HCT116 (cell line): ENCODE results near the gene ADGRG6.

Source experiments
- EZH2 ChIP-seq: fragments of 200-600 bp; sonication (generic); IDR thresholded peaks from 2 replicates; pipeline ENCODE4 v1.6.1; 2017; ENCODE audit warnings: antibody characterized with exemption, mixed run types
- EZH2phosphoT487 ChIP-seq: fragments of 200-600 bp; IDR thresholded peaks from 2 replicates; pipeline ENCODE4 v1.6.1; 2018; ENCODE audit warnings: antibody characterized with exemption, borderline replicate concordance
- FOSL1 ChIP-seq: IDR thresholded peaks from 2 replicates; pipeline ENCODE4 v1.6.1; 2012; ENCODE audit warnings: low read depth
- POLR2A ChIP-seq: IDR thresholded peaks from 2 replicates; pipeline ENCODE4 v1.7.0; 2011; ENCODE audit warnings: borderline replicate concordance; ENCODE audit not compliant: insufficient read depth, insufficient read length; ENCODE audit errors: extremely low read depth
- POLR2AphosphoS5 ChIP-seq: IDR thresholded peaks from 2 replicates; pipeline ENCODE4 v1.6.1; 2011; ENCODE audit warnings: mild to moderate bottlenecking, low read depth, low read length, moderate library complexity
- RAD21 ChIP-seq: IDR thresholded peaks from 2 replicates; pipeline ENCODE4 v1.6.1; 2012; ENCODE audit warnings: low read depth, mild to moderate bottlenecking
- SIN3A ChIP-seq: IDR thresholded peaks from 2 replicates; pipeline ENCODE4 v1.6.1; 2012; ENCODE audit warnings: low read depth
- SP1 ChIP-seq: IDR thresholded peaks from 2 replicates; pipeline ENCODE4 v1.6.1; 2012; ENCODE audit warnings: low read depth
- SRF ChIP-seq: IDR thresholded peaks from 2 replicates; pipeline ENCODE4 v1.6.1; 2012; ENCODE audit warnings: low read depth
- TCF7L2 ChIP-seq: IDR thresholded peaks from 2 replicates; pipeline ENCODE4 v1.7.0; 2011; ENCODE audit warnings: borderline replicate concordance, inconsistent platforms; ENCODE audit not compliant: insufficient read depth, insufficient read length; ENCODE audit errors: extremely low read depth
- ZNF274 ChIP-seq: fragments of 200-500 bp; sonication (Bioruptor generic); IDR thresholded peaks from 2 replicates; pipeline ENCODE4 v1.6.1; 2014; ENCODE audit warnings: mild to moderate bottlenecking, low read depth, low read length, inconsistent platforms
- TF ChIP-seq, protein P1 (sequence below), 3 experiments: fragments of 200-600 bp in 1 of 3; sonication (generic) in 1 of 3; IDR thresholded peaks in 2 of 3; conservative IDR thresholded peaks in 1 of 3; 2 replicates each; pipeline ENCODE4 v1.5.1; 2012 to 2017; ENCODE audit warnings: low read depth in 2 of 3, low read length in 2 of 3, antibody characterized with exemption in 1 of 3, borderline replicate concordance in 1 of 3, control low read depth in 1 of 3, mild to moderate bottlenecking in 1 of 3, mixed read lengths in 1 of 3, mixed run types in 1 of 3, moderate library complexity in 1 of 3; ENCODE audit not compliant: insufficient read depth in 1 of 3
- TF ChIP-seq, protein P2 (sequence below): IDR thresholded peaks from 2 replicates; pipeline ENCODE4 v1.6.1; 2011; ENCODE audit warnings: mild to moderate bottlenecking, low read length, moderate library complexity; ENCODE audit not compliant: insufficient replicate concordance; ENCODE audit errors: extremely low read depth
- TF ChIP-seq, protein P3 (sequence below): IDR thresholded peaks from 2 replicates; pipeline ENCODE4 v1.6.1; 2012; ENCODE audit warnings: low read depth

DNA sequence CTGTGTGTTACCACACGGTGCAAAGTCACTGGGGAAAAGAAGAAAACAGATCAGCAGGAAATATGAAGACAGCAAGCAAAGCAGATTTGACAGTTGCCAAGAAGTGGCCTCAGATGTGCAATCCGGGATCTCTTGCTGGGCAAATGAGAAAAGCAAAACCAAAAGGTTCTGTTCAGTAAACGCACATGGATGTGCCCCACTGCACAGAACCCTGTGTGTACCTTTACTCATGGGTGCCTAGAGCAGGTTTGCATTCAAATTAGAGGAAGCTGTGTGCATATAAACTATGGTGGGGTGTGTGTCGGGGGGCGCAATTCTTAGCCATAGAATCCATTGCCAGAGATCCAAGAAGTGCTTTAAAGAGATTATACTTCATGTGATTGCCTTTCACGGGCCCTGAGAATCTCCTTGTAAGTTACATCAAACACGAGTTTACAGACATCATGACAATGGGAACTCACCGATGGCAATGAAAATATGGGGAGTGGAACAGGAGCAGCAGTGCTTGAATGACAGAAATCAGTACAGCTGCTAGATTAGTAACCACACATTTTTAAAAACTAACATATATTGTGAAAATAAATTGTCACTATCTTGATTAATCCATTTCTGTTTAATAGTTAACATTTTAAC lies 154.3 kb downstream of the ADGRG6 start:
- TF ChIP-seq, protein P1, sequence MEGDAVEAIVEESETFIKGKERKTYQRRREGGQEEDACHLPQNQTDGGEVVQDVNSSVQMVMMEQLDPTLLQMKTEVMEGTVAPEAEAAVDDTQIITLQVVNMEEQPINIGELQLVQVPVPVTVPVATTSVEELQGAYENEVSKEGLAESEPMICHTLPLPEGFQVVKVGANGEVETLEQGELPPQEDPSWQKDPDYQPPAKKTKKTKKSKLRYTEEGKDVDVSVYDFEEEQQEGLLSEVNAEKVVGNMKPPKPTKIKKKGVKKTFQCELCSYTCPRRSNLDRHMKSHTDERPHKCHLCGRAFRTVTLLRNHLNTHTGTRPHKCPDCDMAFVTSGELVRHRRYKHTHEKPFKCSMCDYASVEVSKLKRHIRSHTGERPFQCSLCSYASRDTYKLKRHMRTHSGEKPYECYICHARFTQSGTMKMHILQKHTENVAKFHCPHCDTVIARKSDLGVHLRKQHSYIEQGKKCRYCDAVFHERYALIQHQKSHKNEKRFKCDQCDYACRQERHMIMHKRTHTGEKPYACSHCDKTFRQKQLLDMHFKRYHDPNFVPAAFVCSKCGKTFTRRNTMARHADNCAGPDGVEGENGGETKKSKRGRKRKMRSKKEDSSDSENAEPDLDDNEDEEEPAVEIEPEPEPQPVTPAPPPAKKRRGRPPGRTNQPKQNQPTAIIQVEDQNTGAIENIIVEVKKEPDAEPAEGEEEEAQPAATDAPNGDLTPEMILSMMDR (IDR thresholded peaks at IDR 0.05 in 2 of 3, conservative IDR thresholded peaks at IDR 0.05 in 1 of 3; ENCODE audit: borderline replicate concordance in 1 of 3, insufficient read depth in 1 of 3, low read depth in 2 of 3, low read length in 2 of 3), result no peak
- TF ChIP-seq TCF7L2 (no peak), EZH2phosphoT487 (no peak), SP1 (no peak), ZNF274 (no peak), SRF (no peak), POLR2A (no peak), RAD21 (no peak), EZH2 (no peak), SIN3A (no peak), POLR2AphosphoS5 (no peak), FOSL1 (no peak)
- TF ChIP-seq, protein P2, sequence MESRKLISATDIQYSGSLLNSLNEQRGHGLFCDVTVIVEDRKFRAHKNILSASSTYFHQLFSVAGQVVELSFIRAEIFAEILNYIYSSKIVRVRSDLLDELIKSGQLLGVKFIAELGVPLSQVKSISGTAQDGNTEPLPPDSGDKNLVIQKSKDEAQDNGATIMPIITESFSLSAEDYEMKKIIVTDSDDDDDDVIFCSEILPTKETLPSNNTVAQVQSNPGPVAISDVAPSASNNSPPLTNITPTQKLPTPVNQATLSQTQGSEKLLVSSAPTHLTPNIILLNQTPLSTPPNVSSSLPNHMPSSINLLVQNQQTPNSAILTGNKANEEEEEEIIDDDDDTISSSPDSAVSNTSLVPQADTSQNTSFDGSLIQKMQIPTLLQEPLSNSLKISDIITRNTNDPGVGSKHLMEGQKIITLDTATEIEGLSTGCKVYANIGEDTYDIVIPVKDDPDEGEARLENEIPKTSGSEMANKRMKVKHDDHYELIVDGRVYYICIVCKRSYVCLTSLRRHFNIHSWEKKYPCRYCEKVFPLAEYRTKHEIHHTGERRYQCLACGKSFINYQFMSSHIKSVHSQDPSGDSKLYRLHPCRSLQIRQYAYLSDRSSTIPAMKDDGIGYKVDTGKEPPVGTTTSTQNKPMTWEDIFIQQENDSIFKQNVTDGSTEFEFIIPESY, result no peak
- TF ChIP-seq, protein P3, sequence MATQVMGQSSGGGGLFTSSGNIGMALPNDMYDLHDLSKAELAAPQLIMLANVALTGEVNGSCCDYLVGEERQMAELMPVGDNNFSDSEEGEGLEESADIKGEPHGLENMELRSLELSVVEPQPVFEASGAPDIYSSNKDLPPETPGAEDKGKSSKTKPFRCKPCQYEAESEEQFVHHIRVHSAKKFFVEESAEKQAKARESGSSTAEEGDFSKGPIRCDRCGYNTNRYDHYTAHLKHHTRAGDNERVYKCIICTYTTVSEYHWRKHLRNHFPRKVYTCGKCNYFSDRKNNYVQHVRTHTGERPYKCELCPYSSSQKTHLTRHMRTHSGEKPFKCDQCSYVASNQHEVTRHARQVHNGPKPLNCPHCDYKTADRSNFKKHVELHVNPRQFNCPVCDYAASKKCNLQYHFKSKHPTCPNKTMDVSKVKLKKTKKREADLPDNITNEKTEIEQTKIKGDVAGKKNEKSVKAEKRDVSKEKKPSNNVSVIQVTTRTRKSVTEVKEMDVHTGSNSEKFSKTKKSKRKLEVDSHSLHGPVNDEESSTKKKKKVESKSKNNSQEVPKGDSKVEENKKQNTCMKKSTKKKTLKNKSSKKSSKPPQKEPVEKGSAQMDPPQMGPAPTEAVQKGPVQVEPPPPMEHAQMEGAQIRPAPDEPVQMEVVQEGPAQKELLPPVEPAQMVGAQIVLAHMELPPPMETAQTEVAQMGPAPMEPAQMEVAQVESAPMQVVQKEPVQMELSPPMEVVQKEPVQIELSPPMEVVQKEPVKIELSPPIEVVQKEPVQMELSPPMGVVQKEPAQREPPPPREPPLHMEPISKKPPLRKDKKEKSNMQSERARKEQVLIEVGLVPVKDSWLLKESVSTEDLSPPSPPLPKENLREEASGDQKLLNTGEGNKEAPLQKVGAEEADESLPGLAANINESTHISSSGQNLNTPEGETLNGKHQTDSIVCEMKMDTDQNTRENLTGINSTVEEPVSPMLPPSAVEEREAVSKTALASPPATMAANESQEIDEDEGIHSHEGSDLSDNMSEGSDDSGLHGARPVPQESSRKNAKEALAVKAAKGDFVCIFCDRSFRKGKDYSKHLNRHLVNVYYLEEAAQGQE, result no peak
